RWPE1 (cell line): ENCODE measurements around the gene UBE2G1.
"Not testable (repeated sequence)": the region's sequence is repeated elsewhere in the genome, so short reads cannot be mapped to it uniquely, and the experiment has no call there.

Source experiments
- CTCF ChIA-PET: fragments of 350-600 bp; sonication (Branson Sonifier 250); formaldehyde crosslinking; extraction: SDS; loops from one replicate; lab custom pipeline; 2021; lab: Yijun Ruan, JAX
- POLR2A ChIA-PET: fragments of 400-600 bp; formaldehyde crosslinking; extraction: SDS; loops from one replicate; lab custom pipeline; 2020; ENCODE audit warnings: antibody characterized with exemption; ENCODE audit not compliant: low non-redundant PET; lab: Yijun Ruan, JAX
- DNase-seq: peaks from one replicate; pipeline ENCODE4 v3.0.0; 2012; ENCODE audit warnings: low spot score
- H3K27ac ChIP-seq: fragments of 450-650 bp; 2 replicates; pipeline ENCODE4 v1.5.1; 2017
- CTCF ChIP-seq: fragments of 450-650 bp; conservative IDR thresholded peaks from 2 replicates; pipeline ENCODE4 v1.5.1; 2017; ENCODE audit warnings: low read depth, mild to moderate bottlenecking

The UBE2G1 gene

DNA sequence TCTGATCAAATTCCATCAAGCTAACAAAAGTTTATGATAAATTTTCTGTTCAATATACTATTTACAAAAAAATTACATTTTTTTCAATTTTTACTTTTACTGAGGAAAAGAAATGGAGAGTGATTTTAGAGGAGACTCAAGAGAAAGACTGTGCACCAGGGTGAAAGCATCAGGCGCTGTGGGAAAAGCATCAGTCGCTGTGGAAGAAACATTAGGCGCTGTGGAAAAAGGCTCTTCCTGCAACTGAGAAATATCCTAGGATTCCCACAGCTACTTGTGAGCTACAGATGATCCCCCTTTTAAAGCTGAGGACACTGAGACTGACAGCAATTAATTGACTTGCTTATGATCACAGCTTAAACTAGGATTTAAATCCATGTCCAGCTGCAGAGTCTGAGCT lies 107.6 kb downstream of the UBE2G1 start:
- H3K27ac ChIP-seq = no peak overlapping the region
- TF ChIP-seq CTCF = no peak
- ChIA-PET POLR2A (no interaction called here), CTCF (no interaction called here)
- no peak for DNase-seq

DNA sequence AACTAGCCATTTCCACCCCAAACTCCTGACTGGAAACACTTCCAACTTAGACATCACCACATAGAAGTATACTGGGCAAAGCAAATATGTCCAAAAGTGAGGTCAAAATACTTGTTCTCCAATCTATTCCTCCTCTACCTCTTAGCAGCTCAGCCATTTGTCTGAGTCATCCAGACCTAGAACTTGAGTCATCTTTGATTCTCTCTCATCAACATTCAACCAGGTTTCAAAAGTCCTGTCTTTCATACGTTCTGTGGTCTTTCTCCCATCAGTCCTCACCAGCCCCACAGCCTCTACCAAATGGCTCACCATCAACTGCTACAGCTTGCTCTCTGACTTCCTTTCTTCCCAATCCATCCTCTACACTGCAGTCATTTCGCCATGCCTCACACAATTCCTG lies 109.5 kb downstream of the UBE2G1 start:
- ChIA-PET POLR2A (no interaction called here), CTCF (interaction anchor here (0.6 kb wide), 1 partner anchor 146 kb away, joined by 3 read pairs; no protein-coding TSS in a partner anchor)
- no peak for TF ChIP-seq CTCF
- no peak overlapping the region for H3K27ac ChIP-seq
- no peak for DNase-seq

GRCh38 chr17:4255271-4255670 lies 111.2 kb downstream of the UBE2G1 start:
- H3K27ac ChIP-seq, DNase-seq, POLR2A ChIA-PET: not testable (repeated sequence)
- CTCF ChIA-PET = interaction anchor here (0.6 to 0.7 kb wide), 2 partner anchors 50 to 56 kb away, joined by 3 to 6 read pairs; no protein-coding TSS in a partner anchor

DNA sequence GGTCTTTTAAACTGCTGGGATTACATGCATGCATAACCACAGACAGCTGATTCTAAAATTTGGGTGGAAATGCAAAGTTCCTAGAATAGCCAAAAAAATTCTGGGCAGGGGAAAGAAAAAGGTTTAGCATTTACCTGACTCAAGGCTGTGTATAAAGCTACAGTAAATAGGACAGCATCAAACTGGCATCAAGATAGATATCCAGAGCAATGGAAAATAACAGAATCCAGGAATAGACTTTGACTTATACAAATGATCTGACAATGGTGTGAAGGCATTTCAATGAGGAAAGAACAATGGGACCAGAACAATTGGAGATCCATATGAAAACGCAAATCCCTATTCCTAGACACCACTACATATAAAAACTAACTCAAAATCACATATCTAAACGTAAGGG lies 115.6 kb downstream of the UBE2G1 start:
- no peak for TF ChIP-seq CTCF
- ChIA-PET POLR2A (no interaction called here), CTCF (interaction anchor here (0.6 to 1.0 kb wide), 2 partner anchors 140 to 170 kb away, joined by 3 read pairs; no protein-coding TSS in a partner anchor)
- DNase-seq = no peak
- no peak overlapping the region for H3K27ac ChIP-seq

DNA sequence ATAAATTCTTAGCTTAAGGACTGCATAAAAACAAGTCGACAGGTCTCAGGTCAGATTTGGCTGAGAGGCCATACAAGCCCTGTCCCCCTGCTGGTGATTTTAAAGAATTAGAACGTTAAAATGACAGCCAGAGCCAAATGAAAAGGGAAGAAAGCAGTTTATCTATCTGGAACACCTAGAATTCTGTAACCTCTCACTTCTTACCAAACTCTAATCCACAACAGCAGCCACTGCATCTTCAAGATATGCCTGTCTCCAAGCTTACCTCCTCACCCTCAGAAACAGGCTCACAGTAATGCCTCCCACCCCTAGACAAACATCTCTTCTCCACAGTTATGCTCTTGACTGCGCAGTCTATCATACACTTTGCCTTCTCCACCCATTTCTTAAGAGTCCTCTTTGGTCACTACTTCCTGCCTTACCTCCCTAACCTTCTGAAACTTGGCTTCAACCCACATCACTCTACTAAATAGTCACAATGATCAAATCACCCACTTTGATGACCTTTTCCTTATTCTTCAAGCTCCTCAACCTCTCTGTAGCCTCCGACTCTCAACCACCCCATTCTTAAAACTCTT lies 116.9 kb downstream of the UBE2G1 start:
- CTCF ChIA-PET = interaction anchor here (0.5 to 1.9 kb wide), 7 partner anchors 10 to 333 kb away, joined by 3 to 6 read pairs (median 3); partner anchors contain the start of gene P2RX1
- peak; percentile 58 for DNase-seq
- POLR2A ChIA-PET = no interaction called here
- no peak overlapping the region for H3K27ac ChIP-seq
- TF ChIP-seq CTCF = peak; percentile 28; the same call in 1 of the 2 replicates

GRCh38 chr17:4248504-4249277 lies 117.8 kb downstream of the UBE2G1 start:
- ChIA-PET POLR2A (no interaction called here), CTCF (interaction anchor here (0.6 to 1.9 kb wide), 3 partner anchors 11 to 30 kb away, joined by 3 to 6 read pairs (median 3); no protein-coding TSS in a partner anchor)
- no peak for DNase-seq
- peak overlapping the region; percentile 62 for H3K27ac ChIP-seq
- TF ChIP-seq CTCF = no peak
